Panc1 (cell line): ENCODE results near the gene XBP1.

Source experiments
- CTCF ChIP-seq: fragments of 450-650 bp; IDR thresholded peaks from 2 replicates; pipeline ENCODE4 v1.5.1; 2017; ENCODE audit warnings: mild to moderate bottlenecking
- REST ChIP-seq, 2 experiments: IDR thresholded peaks; 2 replicates each; pipeline ENCODE4 v1.6.1; 2011 to 2012; ENCODE audit warnings: low read depth in 2 of 2, control low read depth in 1 of 2, low read length in 1 of 2, mild to moderate bottlenecking in 1 of 2, moderate library complexity in 1 of 2; ENCODE audit not compliant: insufficient read depth in 1 of 2

DNA sequence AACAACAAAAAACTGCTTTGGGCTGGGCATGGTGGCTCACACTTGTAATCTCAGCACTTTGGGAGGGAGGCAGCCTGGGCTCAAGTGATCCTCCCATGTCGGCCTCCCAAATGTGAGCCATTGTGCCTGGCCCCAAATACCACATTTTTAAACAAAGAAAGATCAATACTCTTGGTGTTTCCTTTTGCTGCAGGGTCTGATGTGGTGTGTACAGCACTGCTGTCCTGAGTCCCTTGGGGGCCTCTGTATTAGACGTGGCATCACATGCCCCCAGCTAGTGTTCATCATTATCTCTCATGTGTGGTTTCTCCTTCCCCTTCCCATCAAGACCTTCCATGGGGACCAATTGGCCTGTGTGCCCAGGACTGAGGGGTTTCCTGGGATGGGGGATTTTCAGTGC, 20.5 kb upstream of the XBP1 start:
- TF ChIP-seq CTCF (no peak), REST (IDR thresholded peaks at IDR 0.05; ENCODE audit: insufficient read depth in 1 of 2, low read depth in 2 of 2, low read length in 1 of 2) (no peak)
